CMK (cell line): ENCODE data around the gene MAP7D1.
"Not testable (repeated sequence)": the region's sequence is repeated elsewhere in the genome, so short reads cannot be mapped to it uniquely, and the experiment has no call there.

Experiments used
- DNase-seq: peaks from one replicate; pipeline ENCODE4 v3.0.0-alpha.2; 2010; ENCODE audit warnings: low read depth

Gene MAP7D1

DNA sequence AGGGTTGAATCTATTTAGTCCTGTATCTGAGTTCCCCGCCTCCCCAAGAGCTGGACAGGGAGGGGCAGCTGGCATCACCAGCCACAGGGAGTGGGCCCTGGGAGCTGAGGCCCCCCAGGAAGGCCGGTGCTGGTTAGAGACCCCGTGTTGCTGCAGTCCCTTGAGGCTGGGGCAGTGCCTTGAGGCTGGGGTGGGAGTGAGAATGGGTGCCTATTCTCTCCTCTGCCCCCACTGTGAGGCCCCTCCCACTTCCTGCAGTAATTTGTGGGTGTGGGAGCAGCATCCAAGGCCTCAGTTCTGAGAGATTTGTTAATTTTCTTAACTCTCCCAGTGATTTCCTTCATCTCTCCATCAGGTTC, 4.1 kb upstream of the MAP7D1 start:
- no peak for DNase-seq

DNA sequence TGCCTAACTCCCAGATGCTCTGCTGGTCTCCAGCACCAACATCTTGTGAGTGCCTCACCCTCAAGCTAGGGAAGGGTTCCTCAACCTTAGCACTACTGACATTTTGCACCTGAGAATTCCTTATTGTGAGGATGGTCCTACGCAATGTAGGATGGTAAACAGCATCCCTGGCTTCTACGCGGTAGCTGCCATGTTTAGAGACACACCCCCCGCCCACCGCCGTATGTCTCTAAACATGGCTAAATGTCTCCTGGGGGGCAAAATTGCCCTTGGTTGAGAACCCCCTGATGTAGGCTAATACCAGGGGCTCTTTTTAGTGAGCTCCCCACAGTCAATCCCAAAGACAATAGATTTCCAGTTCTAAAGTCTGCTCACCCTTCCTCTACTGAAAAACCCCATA, 2.5 kb upstream of the MAP7D1 start:
- DNase-seq: no peak

DNA sequence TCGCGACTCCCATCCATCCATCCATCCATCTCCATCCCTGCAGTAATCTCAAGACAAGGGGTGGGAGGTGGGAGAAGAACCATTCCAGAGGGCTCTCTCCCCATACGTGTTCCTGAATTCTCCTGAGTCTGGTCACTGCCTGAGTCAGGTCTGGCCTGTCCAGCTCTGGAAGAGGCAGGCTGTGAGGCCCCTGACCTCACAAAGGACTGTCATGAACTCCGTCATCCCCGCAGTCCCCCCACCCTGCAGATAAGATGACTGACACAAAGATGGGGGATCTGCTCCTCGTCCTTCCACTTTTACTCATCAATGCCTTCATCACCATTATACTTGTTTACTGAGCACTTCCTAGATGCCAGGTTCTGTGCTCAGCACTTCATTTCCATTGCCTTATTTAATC, 1.6 kb upstream of the MAP7D1 start:
- DNase-seq: no peak

DNA sequence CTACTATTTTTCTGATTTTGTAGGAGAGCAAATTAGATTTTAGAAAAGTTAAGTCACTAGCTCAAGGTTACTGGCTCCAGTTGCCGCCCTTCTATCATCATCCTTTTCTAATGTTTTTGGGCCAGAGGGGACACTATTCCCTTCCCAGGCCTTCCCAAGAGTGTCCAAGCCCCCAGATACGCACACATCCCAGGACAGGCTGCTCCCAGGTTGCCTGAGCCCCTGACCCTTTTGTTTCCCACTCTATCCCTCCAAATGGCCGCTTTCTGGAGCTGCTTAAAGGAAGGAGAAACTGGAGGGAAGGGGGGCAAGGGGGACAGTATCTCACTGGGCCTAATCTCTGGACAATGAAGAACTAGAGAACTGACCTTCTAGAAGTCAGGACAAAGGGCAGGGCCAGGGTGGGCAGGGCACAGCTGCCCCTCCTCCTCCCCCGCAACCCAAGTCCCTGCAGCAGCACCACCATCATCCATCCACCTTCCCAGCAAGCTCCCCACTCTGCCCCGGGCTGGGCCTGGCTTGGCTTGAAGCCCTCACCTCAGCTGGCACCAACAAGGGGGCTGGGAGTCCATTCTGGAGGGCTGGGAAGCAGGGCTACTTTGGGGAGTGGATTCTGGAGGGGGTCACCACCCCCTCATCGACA, 1.1 kb upstream of the MAP7D1 start:
- no peak for DNase-seq

DNA sequence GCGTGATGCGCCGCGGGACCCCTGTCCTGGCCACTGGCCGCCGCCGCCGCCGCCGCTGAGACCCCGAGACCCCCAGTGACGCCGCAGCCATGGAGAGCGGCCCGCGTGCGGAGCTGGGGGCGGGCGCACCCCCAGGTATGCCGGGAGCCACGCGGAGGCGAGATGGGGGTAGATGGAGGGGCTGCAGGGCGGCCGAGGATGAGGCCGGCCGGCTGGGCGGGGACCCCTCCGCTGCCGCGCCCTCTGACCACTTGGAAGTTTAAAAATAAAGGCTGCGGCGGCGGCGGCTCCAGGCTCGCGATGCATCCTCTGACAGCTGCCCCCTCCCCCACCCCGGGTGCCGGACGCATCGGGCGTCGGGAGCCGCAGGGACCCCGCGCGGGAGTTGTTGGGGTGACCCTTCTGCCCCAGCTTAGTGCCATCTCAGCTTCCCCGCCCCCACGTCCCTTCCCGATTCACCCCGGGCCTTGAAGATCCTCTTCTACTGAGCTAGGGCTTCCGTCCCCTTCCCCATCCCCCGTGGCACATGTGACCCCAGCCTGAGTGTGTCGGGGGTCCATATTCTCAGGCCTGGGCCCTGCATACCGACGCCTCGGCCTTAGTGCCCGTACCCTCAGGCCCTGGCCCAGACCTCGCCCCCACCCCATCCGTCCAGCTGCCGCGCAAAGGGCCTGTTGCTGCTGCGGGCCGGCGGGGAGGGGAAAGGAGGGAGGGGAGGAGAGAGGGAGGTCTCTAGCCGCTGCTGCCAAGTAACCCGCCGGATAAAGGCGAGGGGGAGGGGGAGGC, 562 bp downstream of the MAP7D1 start:
- DNase-seq: no peak

DNA sequence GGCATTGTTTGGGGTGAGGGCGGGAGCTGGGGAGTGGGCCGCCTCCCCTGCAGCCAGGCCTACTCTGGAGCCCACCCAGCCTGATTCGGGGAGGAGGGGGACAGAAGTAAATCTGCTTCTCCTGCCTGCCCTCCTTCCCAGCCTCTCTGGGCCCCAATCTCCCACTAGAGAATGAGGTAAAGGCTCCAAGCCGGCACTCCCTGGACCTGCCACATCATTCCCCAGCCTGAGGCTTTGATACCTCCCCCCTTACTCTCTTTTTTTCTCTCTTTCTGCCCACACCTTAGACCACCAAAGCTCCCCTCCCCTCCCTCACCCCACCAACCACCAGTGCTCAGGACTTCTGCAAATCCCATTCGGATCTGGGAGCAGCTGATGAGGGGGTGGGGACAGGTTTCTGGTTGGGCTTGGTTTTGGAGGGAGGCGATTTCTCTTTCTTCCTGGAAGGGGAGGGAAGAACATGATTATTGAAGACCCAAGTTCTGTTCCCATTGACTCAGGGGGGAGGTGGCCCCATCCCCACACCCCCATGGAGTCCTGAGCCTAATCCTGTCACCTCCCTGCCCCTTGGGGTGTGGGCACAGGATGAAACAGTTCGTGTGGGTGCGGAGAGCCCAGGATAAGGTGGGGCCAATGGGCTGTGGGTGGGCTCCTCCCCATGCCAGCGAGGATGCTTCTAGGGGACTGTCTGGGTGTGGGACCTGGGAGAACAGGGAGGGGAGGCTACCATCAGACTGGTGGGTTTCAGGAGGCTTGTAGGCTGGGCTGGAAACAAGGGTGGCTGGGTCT, 1.3 kb downstream of the MAP7D1 start:
- DNase-seq: no peak

DNA sequence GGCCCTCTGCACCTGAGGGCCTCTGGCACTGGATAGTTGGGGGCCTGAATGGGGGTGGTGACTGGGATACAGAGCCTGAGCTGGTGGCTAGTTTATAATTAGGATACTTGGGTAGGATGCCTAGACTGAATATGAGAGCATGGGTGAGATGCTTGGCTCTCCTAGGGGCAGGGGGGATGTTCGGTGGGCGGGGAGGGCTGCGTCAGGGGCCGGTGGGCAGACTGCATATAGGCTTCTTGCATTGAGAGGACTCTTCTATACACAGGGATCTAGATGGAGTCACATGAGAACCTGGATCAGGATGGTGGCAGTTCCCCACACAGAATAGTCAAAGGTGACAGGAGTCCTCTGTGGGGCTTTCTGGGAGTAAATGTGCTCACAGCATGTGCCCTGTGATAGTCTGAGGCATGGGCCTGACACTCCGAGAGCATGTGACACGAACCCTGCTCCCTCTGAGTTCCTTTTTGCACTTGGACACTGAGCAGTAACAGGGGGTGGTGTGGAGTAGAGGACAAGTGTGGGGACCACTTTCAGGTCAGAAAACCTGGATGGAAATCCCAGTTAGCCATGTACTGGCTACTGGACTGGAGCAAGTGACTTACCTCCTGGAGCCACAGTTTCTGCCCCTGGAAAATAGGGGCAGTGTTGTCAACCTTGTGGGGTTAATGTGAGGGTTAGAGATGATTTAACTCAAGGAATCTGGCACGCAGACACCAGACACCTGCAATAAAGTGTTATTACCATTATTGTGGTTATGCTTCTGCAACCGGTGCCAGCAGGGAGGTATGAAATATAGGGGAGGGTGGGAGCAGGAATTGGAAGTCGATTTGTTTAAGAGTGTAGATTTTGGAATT, 2.2 kb downstream of the MAP7D1 start:
- no peak for DNase-seq

DNA sequence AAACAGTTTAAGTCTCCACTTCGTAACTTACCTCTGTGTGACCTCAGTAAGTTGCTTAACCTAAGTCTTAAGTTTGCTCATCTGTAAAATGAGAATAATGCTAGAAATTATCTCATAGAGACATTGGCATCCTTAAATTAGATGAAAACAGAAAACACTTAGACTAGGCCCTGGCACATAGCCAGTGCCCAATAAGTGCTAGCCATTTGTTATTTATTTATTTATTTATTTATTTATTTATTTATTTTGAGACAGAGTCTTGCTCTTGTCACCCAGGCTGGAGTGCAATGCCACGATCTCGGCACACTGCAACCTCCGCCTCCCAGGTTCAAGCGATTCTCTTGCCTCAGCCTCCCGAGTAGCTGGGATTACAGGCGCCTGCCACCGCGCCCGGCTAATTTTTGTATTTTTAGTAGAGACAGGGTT, 2.9 kb downstream of the MAP7D1 start:
- DNase-seq: not testable (repeated sequence)

DNA sequence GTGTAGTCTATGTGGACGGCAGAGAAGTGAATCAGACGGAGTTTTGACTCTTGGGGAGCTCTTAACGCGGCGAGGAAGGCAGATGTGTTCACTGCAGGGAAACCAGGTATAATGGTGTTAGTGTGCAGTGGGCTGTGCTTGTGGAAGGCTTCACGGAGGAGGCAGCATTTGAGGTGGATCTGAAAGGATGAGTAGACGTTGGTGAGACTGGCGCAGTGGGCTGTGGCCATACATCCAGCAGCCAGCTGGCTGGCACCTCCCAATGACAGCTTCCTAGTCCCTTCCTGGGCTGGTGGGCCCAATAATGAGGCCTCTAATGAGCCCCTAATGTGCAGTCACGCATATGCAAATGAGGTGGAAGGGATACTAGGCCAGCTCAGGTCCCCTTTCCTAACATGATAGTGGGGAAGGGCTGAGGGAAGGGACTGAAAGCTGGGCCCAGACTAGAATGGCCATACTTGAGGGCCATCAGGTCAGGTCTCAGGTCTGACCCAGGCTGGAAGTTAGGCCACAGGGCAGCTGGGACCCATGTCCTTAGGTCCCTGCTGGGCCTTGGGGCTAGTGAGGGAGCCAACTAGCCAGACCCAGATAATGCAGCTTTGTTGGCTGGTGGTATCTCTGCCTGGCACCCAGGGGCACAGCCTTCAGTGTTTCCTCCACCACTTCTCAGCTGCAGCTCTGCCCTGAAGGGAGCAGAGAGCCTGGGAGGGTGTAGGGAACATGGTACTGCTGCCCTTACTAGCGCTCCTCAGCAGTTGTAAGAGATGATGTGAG, 3.8 kb downstream of the MAP7D1 start:
- no peak for DNase-seq

DNA sequence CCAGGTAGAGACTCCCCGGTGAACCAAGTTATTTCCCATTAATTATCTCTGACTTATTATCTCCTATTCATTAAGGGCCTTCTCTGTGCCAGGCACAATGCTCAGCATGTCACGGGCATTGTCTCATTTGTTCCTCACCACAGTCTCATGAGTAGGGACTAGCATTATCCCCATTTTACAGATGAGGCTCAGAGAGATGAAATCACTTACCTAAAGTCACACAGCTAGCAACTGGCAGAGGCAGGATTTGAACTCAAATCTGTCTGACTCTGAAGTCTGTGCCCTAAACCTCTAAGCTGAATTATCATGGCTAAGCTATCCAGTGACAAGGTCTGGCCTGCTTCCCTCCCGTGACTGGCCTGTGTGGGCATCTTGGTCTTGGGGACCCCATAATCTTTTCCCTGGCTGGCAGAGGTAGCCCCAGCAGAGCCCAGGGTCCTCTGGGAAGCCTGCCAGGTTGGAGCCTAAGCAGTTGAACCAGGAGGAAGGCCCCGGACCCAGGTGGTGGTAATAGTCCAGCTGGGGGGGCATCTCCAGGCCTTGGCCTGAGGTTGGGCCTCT, 4.5 kb downstream of the MAP7D1 start:
- no peak for DNase-seq

DNA sequence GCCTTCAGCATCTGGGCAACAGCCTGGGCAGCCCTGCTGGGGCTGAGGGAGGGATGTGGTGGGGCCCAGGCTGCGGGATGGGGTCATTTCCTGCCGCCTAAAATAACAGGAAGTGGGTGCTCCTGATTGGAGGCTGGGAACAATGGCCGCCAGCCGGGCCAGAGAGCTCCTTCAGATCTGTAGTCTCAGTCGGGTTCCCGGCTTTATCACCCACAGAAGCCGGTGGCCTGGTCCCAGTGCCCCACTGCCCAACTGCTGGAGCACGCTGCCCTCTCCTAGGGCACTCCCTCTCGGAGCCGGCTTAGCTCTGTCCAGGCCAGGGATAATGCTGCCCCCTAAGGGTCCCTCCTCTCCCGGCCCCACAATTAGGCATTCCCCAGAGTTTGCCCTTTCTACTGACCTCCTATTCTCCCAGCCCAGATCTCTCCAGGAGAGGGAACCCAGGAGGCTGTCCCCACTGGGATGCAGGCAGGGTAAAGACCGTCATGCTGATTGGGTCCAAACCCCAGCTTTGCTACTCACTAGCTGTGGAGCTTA, 5.1 kb downstream of the MAP7D1 start:
- no peak for DNase-seq

DNA sequence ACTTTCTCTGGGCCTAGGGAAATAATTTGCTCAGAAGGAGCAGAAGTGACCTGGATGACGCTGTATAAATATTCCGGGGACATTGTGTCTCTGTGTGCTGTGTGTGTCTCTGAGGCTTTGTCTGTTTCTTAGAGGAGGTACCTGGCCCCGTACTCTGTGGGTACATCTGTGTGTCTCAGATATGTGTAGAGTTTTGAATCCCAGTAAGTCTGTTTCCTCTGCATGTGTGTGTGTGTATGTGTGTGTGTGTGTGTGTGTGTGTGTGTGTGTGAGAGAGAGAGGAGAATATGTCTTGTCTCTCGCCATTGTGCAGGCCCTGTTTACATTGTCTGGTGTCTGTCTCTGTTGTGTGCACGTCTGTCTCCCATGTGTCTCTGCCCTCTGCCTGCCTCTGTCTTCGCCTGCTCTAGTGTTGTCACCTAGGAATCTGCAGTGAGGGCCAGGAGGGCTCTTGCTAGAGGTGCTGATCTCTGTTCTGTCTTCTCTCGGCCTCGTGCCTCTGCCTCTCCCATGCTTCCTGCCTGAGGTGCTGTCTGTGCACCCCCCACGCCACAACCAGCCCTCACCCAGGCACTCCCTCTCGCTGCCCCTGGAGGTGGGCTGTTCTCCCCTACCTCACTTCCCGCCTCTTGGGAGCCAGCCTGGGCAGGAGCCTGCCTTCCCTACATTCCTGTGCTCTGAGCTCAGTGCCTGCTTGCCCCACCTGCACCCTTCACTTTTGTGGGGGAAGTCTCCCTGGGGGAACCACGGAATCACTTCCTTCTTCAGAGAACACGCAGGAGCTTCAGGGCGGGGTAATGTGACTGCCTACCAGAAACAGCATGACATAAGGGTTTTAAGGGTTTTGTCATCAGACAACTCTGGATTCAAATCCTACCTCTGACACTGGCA, 5.9 kb downstream of the MAP7D1 start:
- DNase-seq: no peak

DNA sequence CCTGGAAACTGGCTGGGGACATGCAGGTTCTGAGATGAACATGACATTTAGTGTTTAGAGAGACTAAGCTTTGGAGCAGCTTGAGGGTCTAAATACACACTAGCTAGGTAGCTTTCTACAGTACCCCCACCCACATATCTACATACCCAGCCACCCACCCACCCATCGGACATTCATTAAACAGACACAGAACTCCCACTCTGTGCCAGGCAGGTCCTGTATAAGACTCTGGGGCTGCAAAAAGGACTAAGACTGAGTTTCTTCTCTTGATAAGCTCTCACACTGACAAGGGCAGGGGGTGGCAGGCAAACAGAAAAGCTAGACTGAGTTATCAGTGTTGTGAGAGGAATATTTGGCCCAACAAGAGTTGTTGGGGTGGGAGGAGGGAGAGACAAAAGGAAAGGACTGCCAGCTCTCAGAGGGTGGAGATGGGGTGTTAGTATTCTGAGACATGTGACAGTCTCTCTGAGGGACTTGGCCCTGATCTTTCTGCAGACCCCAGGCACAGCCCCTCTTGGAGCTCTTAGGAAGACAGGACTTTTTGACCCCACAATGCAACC, 6.8 kb downstream of the MAP7D1 start:
- DNase-seq: no peak

DNA sequence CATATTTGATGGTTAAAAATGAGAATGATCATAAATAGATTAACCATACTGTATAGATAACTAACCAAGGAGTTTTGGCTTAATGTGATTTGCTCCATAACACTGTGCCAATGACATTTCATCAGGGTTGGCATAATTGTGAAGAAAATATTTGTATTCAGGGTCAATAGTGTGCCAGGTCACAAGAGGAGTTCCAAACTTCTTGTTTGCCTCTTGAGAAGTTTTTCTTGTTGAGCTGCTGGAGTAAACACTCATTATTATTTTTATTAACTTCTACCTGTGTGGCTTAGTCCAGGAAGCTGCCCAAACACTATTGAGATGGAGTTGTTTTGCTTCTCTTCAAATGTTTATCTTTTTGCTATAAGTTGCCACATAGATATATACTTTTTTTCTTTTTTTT, 7.5 kb downstream of the MAP7D1 start:
- no peak for DNase-seq

DNA sequence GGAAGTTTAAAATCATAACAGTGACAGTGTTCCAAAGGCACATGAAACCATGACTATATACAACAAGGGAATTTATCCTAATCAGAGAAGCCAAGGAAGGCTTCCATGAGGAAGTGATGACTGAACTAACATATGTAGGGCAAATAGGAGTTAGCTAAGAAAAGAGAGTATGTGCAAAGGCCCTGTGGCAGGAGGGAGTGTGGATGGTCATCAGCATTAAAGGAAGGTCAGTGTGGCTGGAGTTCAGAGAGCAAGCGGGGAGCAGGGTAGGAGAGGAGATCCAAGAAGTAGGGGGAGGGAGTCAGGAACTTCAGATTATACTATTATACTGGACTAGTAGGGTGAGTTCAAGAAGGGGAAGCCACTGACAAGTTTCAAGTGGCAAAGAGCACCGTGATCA, 8.4 kb downstream of the MAP7D1 start:
- no peak for DNase-seq

DNA sequence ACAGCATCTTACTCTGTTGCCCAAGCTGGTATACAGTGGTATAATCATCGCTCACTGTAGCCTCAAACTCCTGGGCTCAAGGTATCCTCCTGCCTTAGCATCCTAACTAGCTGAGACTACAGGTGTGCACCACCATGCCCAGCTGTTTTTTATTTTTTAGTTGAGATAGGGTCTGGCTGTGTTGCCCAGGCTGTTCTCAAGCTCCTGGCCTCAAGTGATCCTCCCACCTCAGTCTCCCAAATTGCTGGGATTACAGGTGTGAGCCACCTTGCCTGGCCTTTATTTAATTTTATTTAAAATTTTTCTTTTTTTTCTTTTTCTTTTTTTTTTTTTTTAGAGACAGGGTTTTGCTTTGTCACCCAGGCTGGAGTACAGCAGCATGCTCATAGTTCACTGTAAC, 9.2 kb downstream of the MAP7D1 start:
- no peak for DNase-seq

DNA sequence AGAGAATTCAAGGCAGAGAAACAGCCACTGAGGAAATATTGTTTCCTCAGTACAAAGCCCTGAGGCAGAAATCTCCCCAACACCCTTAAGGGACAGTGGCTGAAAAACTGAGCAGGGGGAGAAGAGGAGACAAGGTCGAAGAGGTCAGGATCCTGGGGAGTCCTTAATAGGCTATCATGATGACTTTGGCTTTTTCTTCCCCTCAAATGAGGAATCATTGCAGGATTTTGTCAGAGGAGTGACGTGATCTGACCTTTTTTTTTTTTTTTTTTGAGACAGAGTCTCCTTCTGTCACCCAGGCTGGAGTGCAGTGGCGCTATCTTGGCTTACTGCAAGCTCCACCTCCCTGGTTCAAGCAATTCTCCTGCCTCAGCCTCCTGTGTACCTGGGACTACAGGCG, 10.2 kb downstream of the MAP7D1 start:
- no peak for DNase-seq

DNA sequence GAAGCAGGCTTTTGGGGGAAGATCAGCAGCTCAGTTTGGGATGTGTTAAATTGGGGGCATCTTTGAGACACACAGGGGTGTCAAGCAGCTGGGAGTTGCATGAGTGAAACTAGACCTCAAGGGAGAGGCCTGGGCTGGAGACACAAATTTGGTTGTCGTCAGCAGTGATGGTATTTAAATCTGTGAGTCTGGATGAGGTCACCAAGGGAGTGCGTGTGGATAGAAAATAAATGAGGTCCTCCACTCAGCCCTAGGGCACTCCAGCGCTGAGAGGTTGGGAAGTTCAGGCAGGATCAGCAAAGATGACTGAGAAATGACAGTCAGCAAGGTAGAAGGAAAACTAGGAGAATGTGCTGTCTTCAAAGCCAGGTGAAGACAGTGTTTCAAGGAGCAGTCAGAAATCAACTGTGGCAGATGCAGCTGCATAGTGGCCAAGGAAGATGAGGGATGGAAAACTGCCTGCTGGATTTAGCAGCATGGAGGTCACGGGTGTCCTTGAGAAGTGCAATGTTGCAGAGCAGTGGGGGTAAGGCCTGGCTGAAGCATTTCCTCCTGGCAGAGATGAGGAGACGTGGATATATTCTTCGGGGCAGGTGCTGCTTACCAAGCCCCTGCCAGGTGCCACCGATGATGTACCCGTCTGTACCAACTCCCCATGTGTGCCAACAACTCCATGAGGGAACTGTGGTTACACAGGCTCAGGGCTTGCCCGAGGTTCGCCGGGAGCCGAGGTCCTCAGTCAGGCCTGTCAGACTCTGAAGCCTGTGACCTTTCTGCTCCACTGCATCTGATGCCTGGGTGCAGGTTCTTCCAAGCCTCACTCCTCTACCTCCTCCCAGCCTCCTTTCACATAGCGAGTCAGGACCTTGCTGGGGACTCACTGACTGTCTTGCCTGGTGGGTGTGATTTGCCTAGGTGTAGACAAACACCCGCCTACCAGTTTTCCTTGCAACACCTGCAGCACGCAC, 11.3 kb downstream of the MAP7D1 start:
- DNase-seq: no peak
